Measurements from ENCODE around the gene ASTN2.

DNA sequence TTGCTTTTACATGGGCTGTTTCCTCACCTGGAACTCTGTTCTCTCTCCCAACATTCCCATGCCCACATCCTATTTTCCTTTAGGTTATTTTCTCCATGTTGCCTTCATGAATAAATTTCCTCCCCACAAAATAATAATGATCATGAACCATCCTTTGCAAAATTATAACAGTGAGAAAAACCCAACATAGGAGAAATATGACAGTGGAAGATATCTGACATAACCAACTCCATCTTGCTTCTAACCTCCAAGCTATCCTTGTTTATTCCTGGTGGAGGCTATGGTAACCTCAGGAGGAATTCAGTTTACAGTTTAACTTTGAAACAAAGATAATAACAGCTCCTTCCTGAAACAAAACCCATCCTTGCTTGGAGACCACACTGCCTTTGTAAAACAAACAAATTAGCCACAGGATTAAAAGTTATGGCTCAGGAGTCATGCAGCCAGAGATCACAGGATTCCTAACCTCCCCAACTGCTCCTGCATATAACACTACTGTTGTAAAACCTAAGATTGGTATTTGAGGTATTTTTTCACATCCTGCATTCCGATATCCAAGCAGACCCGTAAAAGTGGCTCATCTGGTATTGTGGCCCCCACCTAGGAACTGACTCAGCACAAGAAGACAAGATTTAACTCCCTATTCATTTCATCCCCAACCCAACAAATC, 515.4 kb downstream of the ASTN2 start:
- TF ChIP-seq, protein P1, sequence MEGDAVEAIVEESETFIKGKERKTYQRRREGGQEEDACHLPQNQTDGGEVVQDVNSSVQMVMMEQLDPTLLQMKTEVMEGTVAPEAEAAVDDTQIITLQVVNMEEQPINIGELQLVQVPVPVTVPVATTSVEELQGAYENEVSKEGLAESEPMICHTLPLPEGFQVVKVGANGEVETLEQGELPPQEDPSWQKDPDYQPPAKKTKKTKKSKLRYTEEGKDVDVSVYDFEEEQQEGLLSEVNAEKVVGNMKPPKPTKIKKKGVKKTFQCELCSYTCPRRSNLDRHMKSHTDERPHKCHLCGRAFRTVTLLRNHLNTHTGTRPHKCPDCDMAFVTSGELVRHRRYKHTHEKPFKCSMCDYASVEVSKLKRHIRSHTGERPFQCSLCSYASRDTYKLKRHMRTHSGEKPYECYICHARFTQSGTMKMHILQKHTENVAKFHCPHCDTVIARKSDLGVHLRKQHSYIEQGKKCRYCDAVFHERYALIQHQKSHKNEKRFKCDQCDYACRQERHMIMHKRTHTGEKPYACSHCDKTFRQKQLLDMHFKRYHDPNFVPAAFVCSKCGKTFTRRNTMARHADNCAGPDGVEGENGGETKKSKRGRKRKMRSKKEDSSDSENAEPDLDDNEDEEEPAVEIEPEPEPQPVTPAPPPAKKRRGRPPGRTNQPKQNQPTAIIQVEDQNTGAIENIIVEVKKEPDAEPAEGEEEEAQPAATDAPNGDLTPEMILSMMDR (conservative IDR thresholded peaks at IDR 0.05 in 1 of 2, IDR thresholded peaks at IDR 0.05 in 1 of 2; ENCODE audit: extremely low read depth in 1 of 2, insufficient read depth in 1 of 2, low read depth in 1 of 2, low read length in 2 of 2), result no peak
- no peak for TF ChIP-seq EZH2 (IDR thresholded peaks at IDR 0.05; ENCODE audit: borderline replicate concordance, low read length)
